Activated CD4-positive, alpha-beta T cell treated with anti-CD3 and anti-CD28 coated beads, Interleukin-2, amount 10 ng/mL, durations not matched to agents 7 days and 5 days (primary cell): Measurements from ENCODE around the gene BANP. TPM values are rescaled to one million over a fixed set of nuclear protein-coding genes. Genes with fewer than 3 reads are reported as not detected.
"Not testable (repeated sequence)": the region's sequence is repeated elsewhere in the genome, so short reads cannot be mapped to it uniquely, and the experiment has no call there.

Source experiments
- CTCF ChIA-PET: fragments of 350-600 bp; sonication (Branson Sonifier 250); formaldehyde crosslinking; loops from one replicate; lab custom pipeline; 2021; ENCODE audit warnings: antibody characterized with exemption; lab: Charles Lee
- POLR2A ChIA-PET: fragments of 350-600 bp; sonication (Branson Sonifier 250); formaldehyde crosslinking; loops from one replicate; lab custom pipeline; 2021; ENCODE audit warnings: antibody characterized with exemption; lab: Charles Lee
- DNase-seq: peaks from one replicate; pipeline ENCODE4 v3.0.0-alpha.2; 2020
- H3K27ac Mint-ChIP-seq: one replicate; pipeline ENCODE4 v1.8.0; 2021; ENCODE audit warnings: mild to moderate bottlenecking, moderate library complexity, mixed read lengths
- H3K27me3 Mint-ChIP-seq: one replicate; pipeline ENCODE4 v1.8.0; 2021; ENCODE audit warnings: mixed read lengths
- H3K36me3 Mint-ChIP-seq: one replicate; pipeline ENCODE4 v1.8.0; 2021; ENCODE audit warnings: low read depth, mixed read lengths
- H3K4me1 Mint-ChIP-seq: one replicate; pipeline ENCODE4 v1.8.0; 2021; ENCODE audit warnings: mixed read lengths
- H3K4me3 Mint-ChIP-seq: one replicate; pipeline ENCODE4 v1.8.0; 2021; ENCODE audit warnings: mild to moderate bottlenecking, moderate library complexity, mixed read lengths
- H3K9me3 Mint-ChIP-seq: one replicate; pipeline ENCODE4 v1.8.0; 2021; ENCODE audit warnings: mixed read lengths
- total RNA-seq, 2 experiments: library from RNA; stranded (reverse); gene quantifications; one replicate each; pipeline ENCODE4 v1.2.3, GENCODE V29; 2021

Gene BANP
- total RNA-seq, 2 experiments from 2014 or later, result 43.2 to 45.5 TPM

GRCh38 chr16:88088161-88088581 lies 136.9 kb downstream of the BANP start:
- DNase-seq, result no peak
- Mint-ChIP-seq H3K36me3 (no peaks in the 10 kb centered on the region), H3K4me3 (no peak overlapping the region), H3K27me3 (no peaks in the 10 kb centered on the region), H3K4me1 (no peaks in the 10 kb centered on the region), H3K9me3 (no peaks in the 10 kb centered on the region), H3K27ac (no peak overlapping the region)
- ChIA-PET POLR2A (no interaction called here), CTCF (no interaction called here)

DNA sequence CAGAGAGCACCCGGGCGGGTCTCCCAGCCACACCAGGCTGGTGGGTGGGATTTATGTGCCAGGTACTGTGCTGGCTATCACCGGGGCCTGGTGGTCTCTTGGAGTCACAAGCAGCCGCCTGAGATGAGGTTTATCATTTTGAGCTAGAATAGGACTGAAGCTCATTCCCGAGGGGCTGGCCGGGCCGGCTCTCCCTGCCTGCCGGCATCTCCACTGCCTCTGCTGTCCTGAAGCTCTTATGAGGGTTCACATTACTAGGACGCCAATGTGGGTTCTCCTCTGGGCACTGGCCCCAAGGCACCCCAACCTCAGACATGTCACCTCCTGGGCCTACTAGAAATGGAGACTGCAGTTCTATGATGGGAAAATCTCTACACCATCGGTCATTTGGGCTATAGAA lies 137.4 kb downstream of the BANP start:
- H3K4me1 Mint-ChIP-seq, H3K27ac Mint-ChIP-seq, H3K9me3 Mint-ChIP-seq, H3K36me3 Mint-ChIP-seq, H3K4me3 Mint-ChIP-seq, CTCF ChIA-PET, H3K27me3 Mint-ChIP-seq, POLR2A ChIA-PET, DNase-seq: not testable (repeated sequence)

DNA sequence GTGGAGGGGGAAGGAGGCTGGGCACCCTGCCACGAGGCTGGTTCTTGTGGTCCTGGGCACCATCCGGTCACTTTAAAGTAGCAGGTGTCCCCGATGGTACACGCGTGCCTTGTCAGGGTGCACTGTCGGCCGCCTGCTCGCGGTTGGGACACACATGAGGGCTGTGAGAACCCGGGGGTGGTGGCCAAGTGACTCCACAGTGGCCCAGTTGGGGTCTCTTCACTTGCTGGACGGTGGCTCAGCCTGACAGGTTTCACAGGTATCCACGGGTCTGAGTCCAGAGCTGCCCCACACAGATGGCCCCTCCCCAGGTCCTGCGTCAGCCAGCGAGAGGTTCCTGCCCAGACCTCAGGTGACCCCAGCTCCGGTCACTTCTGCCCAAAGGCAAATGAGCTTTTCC lies 137.8 kb downstream of the BANP start:
- H3K27ac Mint-ChIP-seq, H3K27me3 Mint-ChIP-seq, DNase-seq, H3K4me1 Mint-ChIP-seq, POLR2A ChIA-PET, H3K4me3 Mint-ChIP-seq, CTCF ChIA-PET, H3K9me3 Mint-ChIP-seq, H3K36me3 Mint-ChIP-seq: not testable (repeated sequence)

DNA sequence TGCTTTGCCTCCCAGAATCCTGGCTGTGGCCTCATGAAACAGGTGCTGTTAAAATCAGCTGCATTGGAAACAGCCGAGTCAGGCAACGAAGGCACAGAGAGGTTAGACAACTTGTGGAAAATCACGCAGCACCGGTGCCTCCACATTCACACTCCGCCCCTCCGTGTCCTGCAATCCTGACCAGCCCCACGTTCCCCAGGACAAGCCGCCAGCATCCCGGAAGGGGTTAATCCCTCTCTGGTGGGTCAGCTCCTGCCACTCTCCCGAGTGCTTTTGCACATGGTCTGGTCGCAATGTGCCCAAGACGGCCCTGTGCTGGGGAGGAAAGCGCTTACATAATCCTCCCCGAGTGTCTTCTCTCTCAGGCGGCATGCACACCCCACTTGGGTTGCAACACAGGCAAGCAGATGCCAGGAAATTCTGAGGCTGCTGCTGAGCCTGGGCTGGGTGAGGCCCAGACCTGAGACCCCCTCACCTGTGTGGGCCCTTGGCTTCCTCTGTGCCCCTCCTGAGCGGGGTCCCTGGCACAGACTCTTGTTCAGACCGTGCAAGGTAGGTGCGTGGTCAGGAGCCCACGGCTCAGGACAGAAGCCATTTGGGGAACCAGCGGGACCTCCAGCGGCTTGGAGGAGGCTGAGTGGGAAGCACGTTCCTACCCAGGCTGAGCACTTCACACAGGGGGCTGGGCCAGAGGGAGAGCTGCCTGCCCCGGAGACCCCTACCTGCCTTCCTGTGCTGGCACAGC lies 138.6 kb downstream of the BANP start:
- DNase-seq, H3K36me3 Mint-ChIP-seq, H3K4me3 Mint-ChIP-seq, H3K27me3 Mint-ChIP-seq, H3K4me1 Mint-ChIP-seq, H3K27ac Mint-ChIP-seq, CTCF ChIA-PET, H3K9me3 Mint-ChIP-seq, POLR2A ChIA-PET: not testable (repeated sequence)

DNA sequence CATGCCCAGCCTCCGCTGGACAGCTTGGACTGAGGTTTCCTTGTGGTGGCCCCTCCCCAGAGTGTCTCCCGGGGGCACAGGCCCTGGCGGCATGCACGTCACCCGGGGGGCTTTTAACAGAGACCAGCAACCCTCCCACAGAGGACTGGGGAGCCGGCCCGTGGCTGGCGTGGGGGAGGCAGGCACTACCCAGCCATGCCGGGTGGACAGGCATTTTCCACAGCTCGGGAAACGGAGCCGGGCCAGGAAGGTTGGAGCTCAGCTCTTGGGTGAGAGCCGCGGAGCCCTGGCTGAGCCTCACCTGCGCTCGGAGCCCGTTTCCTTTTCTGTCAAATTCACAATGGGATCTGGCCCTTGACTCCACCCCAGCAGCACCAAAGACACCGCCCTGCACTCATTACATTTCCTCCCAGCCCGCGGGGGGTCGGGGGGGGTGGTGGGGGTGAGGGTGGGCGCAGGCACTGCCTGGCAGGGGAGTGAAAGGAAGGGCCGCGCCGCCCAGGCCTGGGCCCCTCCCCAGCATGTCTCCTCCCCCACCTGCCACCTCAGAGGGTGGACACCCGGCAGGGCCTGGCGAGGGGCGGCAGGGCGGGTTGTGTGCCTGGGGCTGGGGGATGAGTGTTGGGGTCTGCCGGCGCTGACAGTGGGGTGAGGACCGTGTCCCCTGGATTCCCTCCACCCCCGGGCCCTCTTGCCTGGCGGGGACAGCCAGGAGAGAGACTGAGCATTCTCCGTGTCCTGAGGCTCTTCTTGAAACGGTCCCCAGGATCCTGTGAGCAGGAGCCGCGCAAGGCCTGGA lies 139.3 kb downstream of the BANP start:
- CTCF ChIA-PET, POLR2A ChIA-PET, H3K4me3 Mint-ChIP-seq, H3K36me3 Mint-ChIP-seq, H3K27me3 Mint-ChIP-seq, DNase-seq, H3K27ac Mint-ChIP-seq, H3K9me3 Mint-ChIP-seq, H3K4me1 Mint-ChIP-seq: not testable (repeated sequence)

DNA sequence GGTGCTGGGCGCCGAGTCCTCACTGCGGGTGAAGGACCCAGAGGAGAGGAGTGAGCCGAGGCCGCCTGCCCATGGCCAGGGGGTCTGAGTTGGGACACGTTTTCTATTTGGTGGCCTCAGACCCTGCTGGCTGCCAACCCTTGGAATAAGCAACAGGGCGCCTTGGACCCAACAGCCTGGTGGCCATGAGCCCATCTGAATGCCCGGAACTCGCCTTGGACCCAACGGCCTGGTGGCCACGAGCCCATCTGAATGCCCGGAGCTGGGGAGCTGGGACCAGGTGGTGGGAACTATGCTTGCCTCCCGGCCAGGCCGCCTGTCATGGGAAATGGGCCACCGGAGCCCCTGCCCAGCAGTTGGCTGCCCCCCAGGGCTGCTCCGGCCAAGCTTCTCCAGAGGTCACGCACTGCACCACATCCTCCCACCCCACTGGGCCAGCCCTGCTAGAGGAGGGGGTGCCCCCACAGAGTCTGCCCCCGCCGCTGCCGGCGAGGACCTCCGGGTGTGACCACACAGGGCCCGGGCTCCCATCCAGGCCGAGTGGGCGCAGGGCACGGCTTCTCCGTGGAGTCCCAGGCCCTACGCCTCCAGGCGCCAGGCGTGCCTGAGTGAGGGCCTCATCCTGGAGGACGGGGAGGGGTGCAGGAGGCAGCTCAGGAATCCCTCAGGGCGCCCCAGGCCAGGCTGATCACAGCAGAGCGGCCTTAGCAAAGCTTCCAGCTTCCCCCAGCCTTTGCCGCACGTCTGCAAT lies 140.2 kb downstream of the BANP start:
- CTCF ChIA-PET, H3K9me3 Mint-ChIP-seq, DNase-seq, H3K36me3 Mint-ChIP-seq, H3K4me3 Mint-ChIP-seq, H3K4me1 Mint-ChIP-seq, H3K27ac Mint-ChIP-seq, H3K27me3 Mint-ChIP-seq: not testable (repeated sequence)
- POLR2A ChIA-PET, result interaction anchor here (0.6 kb wide), 1 partner anchor 840 kb away, joined by 3 read pairs; no protein-coding TSS in a partner anchor

DNA sequence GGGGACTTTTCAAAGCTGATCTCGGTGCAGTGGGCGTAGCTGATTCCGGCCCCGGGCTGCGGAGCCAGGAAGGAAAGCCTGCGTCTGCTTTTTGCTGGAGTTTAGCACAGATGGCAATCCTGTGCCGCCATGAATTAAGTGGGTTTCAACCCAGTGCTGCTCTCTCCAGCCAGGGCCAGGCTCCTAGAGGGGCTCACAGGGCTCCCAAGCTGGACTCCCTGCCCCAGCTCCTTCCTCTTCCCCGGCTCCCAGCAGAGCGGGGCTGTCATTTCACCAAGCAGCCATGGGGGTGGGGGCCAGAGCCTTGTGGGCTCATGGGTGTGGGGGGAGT lies 140.7 kb downstream of the BANP start:
- POLR2A ChIA-PET, result interaction anchor here (0.6 kb wide), 1 partner anchor 841 kb away, joined by 3 read pairs; no protein-coding TSS in a partner anchor
- H3K36me3 Mint-ChIP-seq, H3K27ac Mint-ChIP-seq, DNase-seq, H3K4me3 Mint-ChIP-seq, H3K4me1 Mint-ChIP-seq, CTCF ChIA-PET, H3K27me3 Mint-ChIP-seq: not testable (repeated sequence)
- H3K9me3 Mint-ChIP-seq, result peaks cover 10% of the 10 kb centered on the region

- H3K36me3 Mint-ChIP-seq, POLR2A ChIA-PET, H3K27me3 Mint-ChIP-seq, H3K4me1 Mint-ChIP-seq, H3K27ac Mint-ChIP-seq, DNase-seq, H3K4me3 Mint-ChIP-seq, CTCF ChIA-PET: not testable (repeated sequence)
- peaks cover 10% of the 10 kb centered on the region for H3K9me3 Mint-ChIP-seq
These were observed 141.7 kb downstream of the BANP start for GRCh38 chr16:88092791-88093555.

DNA sequence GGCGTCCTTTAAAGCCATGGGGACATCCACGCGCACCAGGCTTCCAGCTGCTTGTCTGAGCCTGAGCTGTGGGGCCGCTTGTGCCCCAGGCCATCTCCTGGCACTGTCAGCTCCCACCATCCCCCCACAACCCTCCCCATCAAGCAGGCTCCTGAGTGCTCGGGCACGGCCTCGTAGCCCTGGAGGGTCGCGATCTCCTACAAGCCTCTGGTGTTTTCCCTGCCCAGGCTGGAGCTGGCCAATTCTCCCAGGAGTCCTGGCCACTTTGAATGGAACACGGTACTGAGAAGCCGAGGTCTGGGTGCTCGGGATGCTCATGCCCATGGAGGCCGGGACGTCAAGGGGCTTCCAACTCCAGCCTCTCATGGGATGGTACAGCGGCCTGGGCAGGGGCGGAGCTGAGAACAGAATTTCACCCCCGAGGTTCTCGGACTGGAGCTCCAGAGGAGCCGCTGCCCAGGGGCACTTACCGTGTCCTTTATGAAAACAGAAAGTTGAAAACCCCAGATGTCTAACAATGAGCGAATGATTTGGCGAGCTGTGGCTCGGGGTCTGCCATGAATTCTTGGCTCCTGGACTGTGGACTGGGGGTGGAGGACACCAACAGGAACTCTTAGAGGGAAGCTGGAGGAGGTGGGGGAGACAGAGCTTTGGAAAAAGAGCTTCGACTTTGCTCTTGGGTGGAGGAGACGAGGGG lies 142.5 kb downstream of the BANP start:
- CTCF ChIA-PET, H3K27ac Mint-ChIP-seq, DNase-seq, H3K4me1 Mint-ChIP-seq, POLR2A ChIA-PET, H3K27me3 Mint-ChIP-seq, H3K36me3 Mint-ChIP-seq, H3K4me3 Mint-ChIP-seq: not testable (repeated sequence)
- peaks cover 10% of the 10 kb centered on the region for H3K9me3 Mint-ChIP-seq

DNA sequence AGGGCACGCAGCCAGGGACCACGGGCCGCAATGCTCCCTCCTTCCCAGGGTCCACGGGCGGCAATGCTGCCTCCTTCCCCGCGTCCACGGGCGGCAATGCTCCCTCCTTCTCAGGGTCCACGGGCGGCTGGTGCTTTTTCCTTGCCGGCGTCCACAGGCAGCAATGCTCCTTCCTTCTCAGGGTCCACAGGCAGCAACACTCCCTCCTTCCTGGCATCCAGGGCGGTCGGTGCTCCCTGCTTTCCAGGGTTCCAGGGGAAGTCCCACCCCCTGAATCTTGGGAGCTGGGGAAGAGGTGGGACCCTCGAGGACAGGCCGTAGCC lies 143.0 kb downstream of the BANP start:
- H3K27me3 Mint-ChIP-seq, POLR2A ChIA-PET, H3K4me3 Mint-ChIP-seq, H3K4me1 Mint-ChIP-seq, CTCF ChIA-PET, H3K27ac Mint-ChIP-seq, H3K36me3 Mint-ChIP-seq, DNase-seq: not testable (repeated sequence)
- peaks cover 10% of the 10 kb centered on the region for H3K9me3 Mint-ChIP-seq

DNA sequence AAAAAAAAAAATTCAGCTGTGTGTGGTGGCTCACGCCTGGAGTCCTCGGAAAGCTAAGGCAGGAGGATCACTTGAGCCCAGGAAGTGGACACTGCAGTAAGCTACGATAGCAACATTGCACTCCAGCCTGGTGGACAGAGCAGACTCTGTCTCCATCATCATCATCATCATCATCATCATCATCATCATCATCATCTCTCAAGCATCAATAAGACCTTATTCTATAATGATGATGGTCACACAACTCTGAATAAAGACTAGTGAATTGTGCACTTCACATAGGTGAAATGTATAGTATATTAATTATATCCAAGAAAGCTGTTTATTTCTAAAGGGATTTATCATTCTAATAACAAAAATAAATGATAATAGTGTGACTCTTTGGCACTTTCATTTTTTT lies 143.7 kb downstream of the BANP start:
- H3K36me3 Mint-ChIP-seq, POLR2A ChIA-PET, H3K4me3 Mint-ChIP-seq, H3K27ac Mint-ChIP-seq, H3K27me3 Mint-ChIP-seq, H3K4me1 Mint-ChIP-seq, DNase-seq: not testable (repeated sequence)
- CTCF ChIA-PET, result interaction anchor here (0.7 kb wide), 1 partner anchor 648 kb away, joined by 3 read pairs; no protein-coding TSS in a partner anchor
- H3K9me3 Mint-ChIP-seq, result peaks cover 10% of the 10 kb centered on the region

- CTCF ChIA-PET, DNase-seq, POLR2A ChIA-PET, H3K36me3 Mint-ChIP-seq, H3K27me3 Mint-ChIP-seq, H3K4me1 Mint-ChIP-seq, H3K27ac Mint-ChIP-seq, H3K4me3 Mint-ChIP-seq: not testable (repeated sequence)
- peaks cover 10% of the 10 kb centered on the region for H3K9me3 Mint-ChIP-seq
These were observed 145.4 kb downstream of the BANP start for GRCh38 chr16:88096659-88097058.
